Spinal cord (tissue), 10 donors: ENCODE measurements around the gene HOXA11. TPM values are rescaled to one million over a fixed set of nuclear protein-coding genes. Genes with fewer than 3 reads are reported as not detected.

Experiments
- DNase-seq, 6 donors: peaks; one replicate each; pipeline versions ENCODE4 v3.0.0 to v3.0.0-alpha.2; 2013 to 2015; ENCODE audit warnings: low spot score in 6 of 6, low read depth in 4 of 6
- H3K27ac ChIP-seq: one replicate; pipeline ENCODE4 v1.5.1; 2013; ENCODE audit warnings: low read depth, low read length, control low read depth
- H3K27me3 ChIP-seq: one replicate; pipeline ENCODE4 v1.6.1; 2013; ENCODE audit warnings: low read length; ENCODE audit not compliant: control insufficient read depth, insufficient read depth
- H3K36me3 ChIP-seq: one replicate; pipeline ENCODE4 v1.6.1; 2013; ENCODE audit warnings: low read length; ENCODE audit not compliant: control insufficient read depth, insufficient read depth
- H3K4me1 ChIP-seq: one replicate; pipeline ENCODE4 v1.6.1; 2013; ENCODE audit warnings: low read length; ENCODE audit not compliant: control insufficient read depth, insufficient read depth
- H3K4me3 ChIP-seq: one replicate; pipeline ENCODE4 v1.5.1; 2013; ENCODE audit warnings: low read depth, low read length, control low read depth
- H3K9me3 ChIP-seq: one replicate; pipeline ENCODE4 v1.6.1; 2013; ENCODE audit warnings: low read length; ENCODE audit not compliant: control insufficient read depth, insufficient read depth
- WGBS: methylation state at CpG from one replicate; pipeline ENCODE4 v1.1.5; 2013; ENCODE audit warnings: missing lambda C conversion rate; ENCODE audit not compliant: insufficient coverage; 5-methylcytosine and 5-hydroxymethylcytosine counted together
- polyA plus RNA-seq, 2 donors: library from polyadenylated mRNA; unstranded; fragments of 120-200 nt; gene quantifications; one replicate each; pipeline ENCODE4 v1.2.1, GENCODE V29; 2013; ENCODE audit not compliant: insufficient read length in 2 of 2
- total RNA-seq, 2 donors: library from RNA; depleted of rRNA in 1 of 2; stranded (reverse); fragments of 120-200 nt in 1 of 2; fragments of >200 nt in 1 of 2; gene quantifications; one replicate each; pipeline versions ENCODE4 v1.2.3 to v1.2.4, GENCODE V29; 2013 to 2014
- donor health status: healthy.

The HOXA11 gene
- total and polyA plus RNA-seq, 4 donors = 0.27 to 2.2 TPM; not detected in 2

- Histone ChIP-seq H3K36me3 (no peaks in the 10 kb centered on the region), H3K27me3 (peaks cover 100% of the 10 kb centered on the region), H3K27ac (peak overlapping the region; percentile 57), H3K9me3 (no peaks in the 10 kb centered on the region), H3K4me3 (peak overlapping the region; percentile 24), H3K4me1 (peaks cover 65% of the 10 kb centered on the region)
- DNase-seq = peak in 1 of 6 donors; percentile 29
- WGBS = 8% methylated on average over 44 of the region's 49 CpGs
Observed at GRCh38 chr7:27188386-27189294, 3.6 kb upstream of the HOXA11 start.

GRCh38 chr7:27187475-27188385, 2.7 kb upstream of the HOXA11 start:
- Histone ChIP-seq H3K27me3 (peaks cover 100% of the 10 kb centered on the region), H3K9me3 (no peaks in the 10 kb centered on the region), H3K36me3 (no peaks in the 10 kb centered on the region), H3K27ac (peak overlapping the region; percentile 57), H3K4me1 (peaks cover 67% of the 10 kb centered on the region), H3K4me3 (peak overlapping the region; percentile 24)
- DNase-seq = no peak
- 2% methylated on average over 45 of the region's 46 CpGs for WGBS

- peak in 1 of 6 donors; percentile 34 for DNase-seq
- 33% methylated on average over 1 of the region's 4 CpGs for WGBS
- H3K27me3 ChIP-seq = peaks cover 100% of the 10 kb centered on the region
- H3K36me3 ChIP-seq = no peaks in the 10 kb centered on the region
- H3K27ac ChIP-seq = peak overlapping the region; percentile 83
- peaks cover 64% of the 10 kb centered on the region for H3K4me1 ChIP-seq
- H3K4me3 ChIP-seq = peak overlapping the region; percentile 53
- no peaks in the 10 kb centered on the region for H3K9me3 ChIP-seq
Observed at GRCh38 chr7:27186668-27187474, 1.8 kb upstream of the HOXA11 start.

- DNase-seq = no peak
- Histone ChIP-seq H3K27me3 (peaks cover 99% of the 10 kb centered on the region), H3K9me3 (no peaks in the 10 kb centered on the region), H3K36me3 (no peaks in the 10 kb centered on the region), H3K4me1 (peaks cover 62% of the 10 kb centered on the region), H3K27ac (peak overlapping the region; percentile 83), H3K4me3 (peak overlapping the region; percentile 53)
- 6% methylated on average over 22 of the region's 24 CpGs for WGBS
Observed at GRCh38 chr7:27185854-27186667, 1.0 kb upstream of the HOXA11 start.

GRCh38 chr7:27184337-27185012, 557 bp downstream of the HOXA11 start:
- peaks cover 72% of the 10 kb centered on the region for H3K4me1 ChIP-seq
- H3K4me3 ChIP-seq = peak overlapping the region; percentile 53
- DNase-seq = peak in 1 of 6 donors; percentile 58
- no peaks in the 10 kb centered on the region for H3K36me3 ChIP-seq
- under 1% methylated on average over 72 of the region's 72 CpGs for WGBS
- no peaks in the 10 kb centered on the region for H3K9me3 ChIP-seq
- H3K27me3 ChIP-seq = peaks cover 99% of the 10 kb centered on the region
- peak overlapping the region; percentile 81 for H3K27ac ChIP-seq

GRCh38 chr7:27183682-27184336, 1.2 kb downstream of the HOXA11 start:
- Histone ChIP-seq H3K27ac (peak overlapping the region; percentile 81), H3K9me3 (no peaks in the 10 kb centered on the region), H3K4me3 (peak overlapping the region; percentile 53), H3K4me1 (peaks cover 70% of the 10 kb centered on the region), H3K27me3 (peaks cover 99% of the 10 kb centered on the region), H3K36me3 (no peaks in the 10 kb centered on the region)
- 3% methylated on average over 19 of the region's 30 CpGs for WGBS
- DNase-seq = peak in 1 of 6 donors; percentile 60

GRCh38 chr7:27182861-27183681, 2.0 kb downstream of the HOXA11 start:
- no peaks in the 10 kb centered on the region for H3K36me3 ChIP-seq
- WGBS = 6% methylated on average over 34 of the region's 39 CpGs
- peaks cover 62% of the 10 kb centered on the region for H3K4me1 ChIP-seq
- no peak for DNase-seq
- peak overlapping the region; percentile 53 for H3K4me3 ChIP-seq
- H3K27ac ChIP-seq = peak overlapping the region; percentile 81
- H3K9me3 ChIP-seq = no peaks in the 10 kb centered on the region
- H3K27me3 ChIP-seq = peaks cover 99% of the 10 kb centered on the region
